WTC11 (cell line): ENCODE results near the gene TPST2. TPM values are rescaled to one million over a fixed set of nuclear protein-coding genes. Genes with fewer than 3 reads are reported as not detected.

Experiments
- ATAC-seq: fragments of 200-7000 bp; cut with Tn5 transposase; 2 replicates; pipeline ENCODE4 v1.10.0; 2021; ENCODE audit warnings: mild to moderate bottlenecking, moderate library complexity
- CTCF ChIA-PET: fragments of 300-600 bp; sonication (Branson Sonifier 250); formaldehyde crosslinking; loops from one replicate; lab custom pipeline; 2021; ENCODE audit warnings: antibody characterized with exemption; lab: Charles Lee
- POLR2A ChIA-PET: fragments of 350-600 bp; sonication (Branson Sonifier 250); formaldehyde crosslinking; loops from one replicate; lab custom pipeline; 2021; ENCODE audit warnings: antibody characterized with exemption; lab: Charles Lee
- DNase-seq: peaks from one replicate; pipeline ENCODE4 v3.0.0; 2021; ENCODE audit warnings: low spot score
- H3K27ac Mint-ChIP-seq: 2 replicates; pipeline ENCODE4 v1.8.0; 2021; ENCODE audit warnings: mixed read lengths
- H3K27me3 Mint-ChIP-seq: 2 replicates; pipeline ENCODE4 v1.8.0; 2021; ENCODE audit warnings: low read depth, mild to moderate bottlenecking, moderate library complexity, mixed read lengths
- H3K36me3 Mint-ChIP-seq: 2 replicates; pipeline ENCODE4 v1.8.0; 2021; ENCODE audit warnings: mixed read lengths
- H3K4me1 Mint-ChIP-seq: 2 replicates; pipeline ENCODE4 v1.8.0; 2022; ENCODE audit warnings: mixed read lengths
- H3K4me3 Mint-ChIP-seq: 2 replicates; pipeline ENCODE4 v1.8.0; 2021; ENCODE audit warnings: mild to moderate bottlenecking, moderate library complexity, mixed read lengths
- H3K9me3 Mint-ChIP-seq: 2 replicates; pipeline ENCODE4 v1.8.0; 2021; ENCODE audit warnings: mixed read lengths
- CREB1 ChIP-seq: sonication (generic); formaldehyde crosslinking; IDR thresholded peaks from 2 replicates; pipeline ENCODE4 v1.8.0; 2023; ENCODE audit warnings: mild to moderate bottlenecking, missing genetic modification reagents
- ELF4 ChIP-seq: sonication (generic); formaldehyde crosslinking; IDR thresholded peaks from 2 replicates; pipeline ENCODE4 v1.8.1; 2022; ENCODE audit warnings: low read depth, mild to moderate bottlenecking, moderate library complexity, missing genetic modification reagents
- ESRRA ChIP-seq: sonication (generic); formaldehyde crosslinking; IDR thresholded peaks from 2 replicates; pipeline ENCODE4 v1.8.1; 2022; ENCODE audit warnings: mild to moderate bottlenecking, missing genetic modification reagents, borderline replicate concordance
- FOXK1 ChIP-seq: sonication (generic); formaldehyde crosslinking; IDR thresholded peaks from 2 replicates; pipeline ENCODE4 v1.8.0; 2022; ENCODE audit warnings: mild to moderate bottlenecking, moderate library complexity, missing genetic modification reagents
- NFE2L1 ChIP-seq: sonication (generic); formaldehyde crosslinking; IDR thresholded peaks from 2 replicates; pipeline ENCODE4 v1.8.1; 2023; ENCODE audit warnings: missing genetic modification reagents
- RELA ChIP-seq: sonication (generic); formaldehyde crosslinking; IDR thresholded peaks from 2 replicates; pipeline ENCODE4 v1.8.1; 2022; ENCODE audit warnings: missing genetic modification reagents, mild to moderate bottlenecking, borderline replicate concordance
- SMAD4 ChIP-seq: sonication (generic); formaldehyde crosslinking; IDR thresholded peaks from 2 replicates; pipeline ENCODE4 v1.8.0; 2022; ENCODE audit warnings: mild to moderate bottlenecking, missing genetic modification reagents
- ZNF121 ChIP-seq: sonication (generic); formaldehyde crosslinking; IDR thresholded peaks from 2 replicates; pipeline ENCODE4 v1.8.0; 2023; ENCODE audit warnings: missing genetic modification reagents
- ZNF425 ChIP-seq: fragments of 250-450 bp; sonication (Bioruptor Pico); conservative IDR thresholded peaks from 2 replicates; pipeline ENCODE4 v1.9.0; 2021; ENCODE audit warnings: mild to moderate bottlenecking
- ZNF671 ChIP-seq: fragments of 250-450 bp; sonication (Bioruptor Pico); IDR thresholded peaks from 2 replicates; pipeline ENCODE4 v1.8.0; 2021; ENCODE audit warnings: mild to moderate bottlenecking
- ZSCAN18 ChIP-seq: fragments of 250-450 bp; sonication (Bioruptor Pico); IDR thresholded peaks from 2 replicates; pipeline ENCODE4 v2.1.2; 2022; ENCODE audit warnings: mild to moderate bottlenecking, moderate library complexity
- total RNA-seq: library from RNA; stranded (reverse); gene quantifications from 3 replicates; pipeline ENCODE4 v1.2.3, GENCODE V29; 2021
- TF ChIP-seq, protein P1 (sequence below): fragments of 250-450 bp; sonication (Bioruptor Pico); IDR thresholded peaks from 2 replicates; pipeline ENCODE4 v1.9.0; 2021; ENCODE audit warnings: mild to moderate bottlenecking
- TF ChIP-seq, protein P2 (sequence below): sonication (generic); formaldehyde crosslinking; IDR thresholded peaks from 2 replicates; pipeline ENCODE4 v1.8.1; 2023; ENCODE audit warnings: mild to moderate bottlenecking, missing genetic modification reagents, moderate library complexity
- TF ChIP-seq, protein P3 (sequence below): sonication (generic); formaldehyde crosslinking; IDR thresholded peaks from 2 replicates; pipeline ENCODE4 v1.8.0; 2022; ENCODE audit warnings: mild to moderate bottlenecking, missing genetic modification reagents
- TF ChIP-seq, protein P4 (sequence below): fragments of 250-450 bp; sonication (Bioruptor Pico); IDR thresholded peaks from 2 replicates; pipeline ENCODE4 v1.8.0; 2021; ENCODE audit warnings: mild to moderate bottlenecking
- TF ChIP-seq, protein P5 (sequence below): sonication (generic); formaldehyde crosslinking; IDR thresholded peaks from 2 replicates; pipeline ENCODE4 v1.8.1; 2022; ENCODE audit warnings: low read depth, mild to moderate bottlenecking, moderate library complexity, missing genetic modification reagents, borderline replicate concordance
- TF ChIP-seq, protein P6 (sequence below): sonication (generic); formaldehyde crosslinking; IDR thresholded peaks from 2 replicates; pipeline ENCODE4 v1.8.0; 2023; ENCODE audit warnings: missing genetic modification reagents, mild to moderate bottlenecking, borderline replicate concordance

The TPST2 gene
- total RNA-seq, 1 experiment from 2014 or later = 84.2 TPM

- POLR2A ChIA-PET = interaction anchor here (0.9 kb wide), 1 partner anchor 25 kb away, joined by 3 read pairs; no protein-coding TSS in a partner anchor
- ATAC-seq (no peak), DNase-seq (no peak)
- Mint-ChIP-seq H3K4me3 (no peak overlapping the region), H3K27ac (no peak overlapping the region; the same call in 1 of the 2 replicates), H3K4me1 (peaks cover 1% of the 10 kb centered on the region; the same call in 1 of the 2 replicates), H3K9me3 (no peaks in the 10 kb centered on the region), H3K36me3 (peaks cover 32% of the 10 kb centered on the region), H3K27me3 (no peaks in the 10 kb centered on the region; the same call in 1 of the 2 replicates)
- TF ChIP-seq, protein P1, sequence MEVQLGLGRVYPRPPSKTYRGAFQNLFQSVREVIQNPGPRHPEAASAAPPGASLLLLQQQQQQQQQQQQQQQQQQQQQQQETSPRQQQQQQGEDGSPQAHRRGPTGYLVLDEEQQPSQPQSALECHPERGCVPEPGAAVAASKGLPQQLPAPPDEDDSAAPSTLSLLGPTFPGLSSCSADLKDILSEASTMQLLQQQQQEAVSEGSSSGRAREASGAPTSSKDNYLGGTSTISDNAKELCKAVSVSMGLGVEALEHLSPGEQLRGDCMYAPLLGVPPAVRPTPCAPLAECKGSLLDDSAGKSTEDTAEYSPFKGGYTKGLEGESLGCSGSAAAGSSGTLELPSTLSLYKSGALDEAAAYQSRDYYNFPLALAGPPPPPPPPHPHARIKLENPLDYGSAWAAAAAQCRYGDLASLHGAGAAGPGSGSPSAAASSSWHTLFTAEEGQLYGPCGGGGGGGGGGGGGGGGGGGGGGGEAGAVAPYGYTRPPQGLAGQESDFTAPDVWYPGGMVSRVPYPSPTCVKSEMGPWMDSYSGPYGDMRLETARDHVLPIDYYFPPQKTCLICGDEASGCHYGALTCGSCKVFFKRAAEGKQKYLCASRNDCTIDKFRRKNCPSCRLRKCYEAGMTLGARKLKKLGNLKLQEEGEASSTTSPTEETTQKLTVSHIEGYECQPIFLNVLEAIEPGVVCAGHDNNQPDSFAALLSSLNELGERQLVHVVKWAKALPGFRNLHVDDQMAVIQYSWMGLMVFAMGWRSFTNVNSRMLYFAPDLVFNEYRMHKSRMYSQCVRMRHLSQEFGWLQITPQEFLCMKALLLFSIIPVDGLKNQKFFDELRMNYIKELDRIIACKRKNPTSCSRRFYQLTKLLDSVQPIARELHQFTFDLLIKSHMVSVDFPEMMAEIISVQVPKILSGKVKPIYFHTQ (CRISPR knock-in tag) = no peak
- TF ChIP-seq SMAD4 = no peak
- no peak for TF ChIP-seq NFE2L1 (CRISPR knock-in tag)
- TF ChIP-seq ZNF425 (CRISPR knock-in tag) = no peak
- CTCF ChIA-PET = no interaction called here
These were observed 47.1 kb downstream of the TPST2 start for GRCh38 chr22:26542831-26543230.

DNA sequence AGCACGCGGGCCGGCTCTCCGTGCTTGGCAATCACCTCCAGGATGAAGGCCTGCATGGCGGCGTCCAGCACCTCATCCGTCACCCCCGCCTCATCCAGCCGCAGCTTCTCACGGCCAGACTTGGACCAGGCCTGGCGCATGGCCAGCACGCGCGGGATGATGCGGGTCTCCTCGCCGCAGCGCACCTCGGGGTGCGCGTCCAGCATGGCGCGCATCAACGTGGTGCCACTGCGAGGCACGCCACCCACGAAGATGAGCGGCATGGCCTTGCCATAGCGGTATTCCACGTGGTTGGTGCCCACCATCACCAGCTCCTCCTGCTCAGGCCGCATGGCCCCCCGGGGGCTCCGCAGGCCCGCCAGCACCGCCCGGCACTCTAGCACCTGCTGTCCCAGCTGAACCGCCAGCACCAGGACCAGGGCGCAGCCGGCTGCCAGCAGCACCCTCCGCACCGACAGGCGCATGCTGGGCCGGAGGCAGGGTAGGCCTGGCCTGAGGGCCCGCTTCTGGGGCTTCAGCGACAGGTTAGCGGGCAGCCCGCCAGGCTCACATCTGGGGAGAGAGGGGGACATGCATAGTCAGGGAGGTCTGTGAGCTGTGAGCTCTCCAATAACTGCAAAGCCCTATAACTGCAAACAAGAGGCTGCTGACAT lies 48.6 kb downstream of the TPST2 start:
- Mint-ChIP-seq H3K36me3 (peaks cover 37% of the 10 kb centered on the region), H3K9me3 (no peaks in the 10 kb centered on the region), H3K4me1 (no peaks in the 10 kb centered on the region), H3K4me3 (no peak overlapping the region), H3K27me3 (no peaks in the 10 kb centered on the region), H3K27ac (no peak overlapping the region)
- no peak for DNase-seq
- ChIA-PET CTCF (no interaction called here), POLR2A (no interaction called here)
- ATAC-seq = no peak
- TF ChIP-seq ELF4 (CRISPR knock-in tag) (no peak), ZSCAN18 (CRISPR knock-in tag) (no peak), ESRRA (CRISPR knock-in tag) (no peak), CREB1 (CRISPR knock-in tag) (no peak), FOXK1 (CRISPR knock-in tag) (no peak), ZNF671 (CRISPR knock-in tag) (no peak), RELA (CRISPR knock-in tag) (no peak), ZNF121 (CRISPR knock-in tag) (no peak)
- TF ChIP-seq, protein P2, sequence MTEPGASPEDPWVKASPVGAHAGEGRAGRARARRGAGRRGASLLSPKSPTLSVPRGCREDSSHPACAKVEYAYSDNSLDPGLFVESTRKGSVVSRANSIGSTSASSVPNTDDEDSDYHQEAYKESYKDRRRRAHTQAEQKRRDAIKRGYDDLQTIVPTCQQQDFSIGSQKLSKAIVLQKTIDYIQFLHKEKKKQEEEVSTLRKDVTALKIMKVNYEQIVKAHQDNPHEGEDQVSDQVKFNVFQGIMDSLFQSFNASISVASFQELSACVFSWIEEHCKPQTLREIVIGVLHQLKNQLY (CRISPR knock-in tag) = no peak
- TF ChIP-seq, protein P3, sequence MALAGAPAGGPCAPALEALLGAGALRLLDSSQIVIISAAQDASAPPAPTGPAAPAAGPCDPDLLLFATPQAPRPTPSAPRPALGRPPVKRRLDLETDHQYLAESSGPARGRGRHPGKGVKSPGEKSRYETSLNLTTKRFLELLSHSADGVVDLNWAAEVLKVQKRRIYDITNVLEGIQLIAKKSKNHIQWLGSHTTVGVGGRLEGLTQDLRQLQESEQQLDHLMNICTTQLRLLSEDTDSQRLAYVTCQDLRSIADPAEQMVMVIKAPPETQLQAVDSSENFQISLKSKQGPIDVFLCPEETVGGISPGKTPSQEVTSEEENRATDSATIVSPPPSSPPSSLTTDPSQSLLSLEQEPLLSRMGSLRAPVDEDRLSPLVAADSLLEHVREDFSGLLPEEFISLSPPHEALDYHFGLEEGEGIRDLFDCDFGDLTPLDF (CRISPR knock-in tag) = no peak
- TF ChIP-seq, protein P4, sequence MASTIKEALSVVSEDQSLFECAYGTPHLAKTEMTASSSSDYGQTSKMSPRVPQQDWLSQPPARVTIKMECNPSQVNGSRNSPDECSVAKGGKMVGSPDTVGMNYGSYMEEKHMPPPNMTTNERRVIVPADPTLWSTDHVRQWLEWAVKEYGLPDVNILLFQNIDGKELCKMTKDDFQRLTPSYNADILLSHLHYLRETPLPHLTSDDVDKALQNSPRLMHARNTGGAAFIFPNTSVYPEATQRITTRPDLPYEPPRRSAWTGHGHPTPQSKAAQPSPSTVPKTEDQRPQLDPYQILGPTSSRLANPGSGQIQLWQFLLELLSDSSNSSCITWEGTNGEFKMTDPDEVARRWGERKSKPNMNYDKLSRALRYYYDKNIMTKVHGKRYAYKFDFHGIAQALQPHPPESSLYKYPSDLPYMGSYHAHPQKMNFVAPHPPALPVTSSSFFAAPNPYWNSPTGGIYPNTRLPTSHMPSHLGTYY = no peak
- TF ChIP-seq, protein P5, sequence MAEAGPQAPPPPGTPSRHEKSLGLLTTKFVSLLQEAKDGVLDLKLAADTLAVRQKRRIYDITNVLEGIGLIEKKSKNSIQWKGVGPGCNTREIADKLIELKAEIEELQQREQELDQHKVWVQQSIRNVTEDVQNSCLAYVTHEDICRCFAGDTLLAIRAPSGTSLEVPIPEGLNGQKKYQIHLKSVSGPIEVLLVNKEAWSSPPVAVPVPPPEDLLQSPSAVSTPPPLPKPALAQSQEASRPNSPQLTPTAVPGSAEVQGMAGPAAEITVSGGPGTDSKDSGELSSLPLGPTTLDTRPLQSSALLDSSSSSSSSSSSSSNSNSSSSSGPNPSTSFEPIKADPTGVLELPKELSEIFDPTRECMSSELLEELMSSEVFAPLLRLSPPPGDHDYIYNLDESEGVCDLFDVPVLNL = no peak
- TF ChIP-seq, protein P6, sequence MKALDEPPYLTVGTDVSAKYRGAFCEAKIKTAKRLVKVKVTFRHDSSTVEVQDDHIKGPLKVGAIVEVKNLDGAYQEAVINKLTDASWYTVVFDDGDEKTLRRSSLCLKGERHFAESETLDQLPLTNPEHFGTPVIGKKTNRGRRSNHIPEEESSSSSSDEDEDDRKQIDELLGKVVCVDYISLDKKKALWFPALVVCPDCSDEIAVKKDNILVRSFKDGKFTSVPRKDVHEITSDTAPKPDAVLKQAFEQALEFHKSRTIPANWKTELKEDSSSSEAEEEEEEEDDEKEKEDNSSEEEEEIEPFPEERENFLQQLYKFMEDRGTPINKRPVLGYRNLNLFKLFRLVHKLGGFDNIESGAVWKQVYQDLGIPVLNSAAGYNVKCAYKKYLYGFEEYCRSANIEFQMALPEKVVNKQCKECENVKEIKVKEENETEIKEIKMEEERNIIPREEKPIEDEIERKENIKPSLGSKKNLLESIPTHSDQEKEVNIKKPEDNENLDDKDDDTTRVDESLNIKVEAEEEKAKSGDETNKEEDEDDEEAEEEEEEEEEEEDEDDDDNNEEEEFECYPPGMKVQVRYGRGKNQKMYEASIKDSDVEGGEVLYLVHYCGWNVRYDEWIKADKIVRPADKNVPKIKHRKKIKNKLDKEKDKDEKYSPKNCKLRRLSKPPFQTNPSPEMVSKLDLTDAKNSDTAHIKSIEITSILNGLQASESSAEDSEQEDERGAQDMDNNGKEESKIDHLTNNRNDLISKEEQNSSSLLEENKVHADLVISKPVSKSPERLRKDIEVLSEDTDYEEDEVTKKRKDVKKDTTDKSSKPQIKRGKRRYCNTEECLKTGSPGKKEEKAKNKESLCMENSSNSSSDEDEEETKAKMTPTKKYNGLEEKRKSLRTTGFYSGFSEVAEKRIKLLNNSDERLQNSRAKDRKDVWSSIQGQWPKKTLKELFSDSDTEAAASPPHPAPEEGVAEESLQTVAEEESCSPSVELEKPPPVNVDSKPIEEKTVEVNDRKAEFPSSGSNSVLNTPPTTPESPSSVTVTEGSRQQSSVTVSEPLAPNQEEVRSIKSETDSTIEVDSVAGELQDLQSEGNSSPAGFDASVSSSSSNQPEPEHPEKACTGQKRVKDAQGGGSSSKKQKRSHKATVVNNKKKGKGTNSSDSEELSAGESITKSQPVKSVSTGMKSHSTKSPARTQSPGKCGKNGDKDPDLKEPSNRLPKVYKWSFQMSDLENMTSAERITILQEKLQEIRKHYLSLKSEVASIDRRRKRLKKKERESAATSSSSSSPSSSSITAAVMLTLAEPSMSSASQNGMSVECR (CRISPR knock-in tag) = no peak
